GM12878 (cell line): ENCODE data around the gene RELT. TPM values are rescaled to one million over a fixed set of nuclear protein-coding genes. Genes with fewer than 3 reads are reported as not detected.

Experiments used
- ATF7 ChIP-seq: fragments of 450-650 bp; IDR thresholded peaks from 2 replicates; pipeline ENCODE4 v1.6.1; 2016; ENCODE audit warnings: low read depth, mild to moderate bottlenecking
- HCFC1 ChIP-seq: fragments of 150-350 bp; IDR thresholded peaks from 2 replicates; pipeline ENCODE4 v1.6.1; 2014; ENCODE audit warnings: low read length
- KAT2A ChIP-seq: conservative IDR thresholded peaks from 2 replicates; pipeline ENCODE4 v1.6.1; 2011; ENCODE audit warnings: low read depth, low read length; ENCODE audit not compliant: control insufficient read depth
- NR2F1 ChIP-seq: fragments of 450-650 bp; conservative IDR thresholded peaks from 2 replicates; pipeline ENCODE4 v1.6.1; 2017; ENCODE audit warnings: mild to moderate bottlenecking
- SPI1 ChIP-seq: IDR thresholded peaks from 2 replicates; pipeline ENCODE4 v1.6.1; 2011; ENCODE audit warnings: low read depth, mild to moderate bottlenecking, low read length, moderate library complexity, borderline replicate concordance; ENCODE audit not compliant: insufficient read depth
- TCF3 ChIP-seq: IDR thresholded peaks from 2 replicates; pipeline ENCODE4 v1.6.1; 2012; ENCODE audit warnings: low read depth, mild to moderate bottlenecking, low read length, borderline replicate concordance; ENCODE audit not compliant: insufficient read depth
- polyA plus RNA-seq, 11 experiments: library from polyadenylated mRNA; depleted of rRNA in 4 of 11; unstranded in 6 of 11; stranded (reverse) in 5 of 11; fragments of >200 nt; fragmentation: Nextera tagmentation in 4 of 11; fragmentation: Illumina TruSeq in 1 of 11; extraction: Ambion mirVana in 4 of 11; extraction: Trizol in 1 of 11; gene quantifications; 1 replicate in 1 of 11; 2 replicates in 10 of 11; pipeline versions ENCODE4 v1.2.1 to v1.2.3, GENCODE V29; 2011 to 2016; ENCODE audit warnings: inconsistent platforms in 2 of 11, missing spikeins in 2 of 11, low read depth in 1 of 11
- total RNA-seq, 4 experiments: library from RNA; depleted of rRNA in 3 of 4; stranded (reverse); fragments of >200 nt in 3 of 4; fragmentation: Illumina TruSeq in 1 of 4; extraction: Trizol in 1 of 4; gene quantifications; 2 replicates each; pipeline versions ENCODE4 v1.2.1 to v1.2.3, GENCODE V29; 2013 to 2021
- TF ChIP-seq, protein P1 (sequence below): fragments of 450-650 bp; formaldehyde crosslinking; IDR thresholded peaks from 2 replicates; pipeline ENCODE4 v1.4.0; 2020; ENCODE audit warnings: mild to moderate bottlenecking, moderate library complexity
- TF ChIP-seq, protein P2 (sequence below): fragments of 450-650 bp; IDR thresholded peaks from 2 replicates; pipeline ENCODE4 v1.6.1; 2018; ENCODE audit warnings: borderline replicate concordance, mild to moderate bottlenecking; ENCODE audit not compliant: partially characterized antibody
- TF ChIP-seq, protein P3 (sequence below): fragments of 450-650 bp; IDR thresholded peaks from 2 replicates; pipeline ENCODE4 v1.6.1; 2017; ENCODE audit warnings: mild to moderate bottlenecking, low read depth, inconsistent platforms; ENCODE audit not compliant: poor library complexity, severe bottlenecking
- TF ChIP-seq, protein P4 (sequence below): IDR thresholded peaks from 2 replicates; pipeline ENCODE4 v1.6.1; 2012; ENCODE audit warnings: improper control_type of control experiment, low read depth, low read length; ENCODE audit not compliant: insufficient replicate concordance

RELT gene
- total and polyA plus RNA-seq, 10 of the 15 experiments (the other 5 are each of a cell fraction or from before 2014, with no cell fraction given), result 1.2 to 28.5 (median 10.8) TPM

DNA sequence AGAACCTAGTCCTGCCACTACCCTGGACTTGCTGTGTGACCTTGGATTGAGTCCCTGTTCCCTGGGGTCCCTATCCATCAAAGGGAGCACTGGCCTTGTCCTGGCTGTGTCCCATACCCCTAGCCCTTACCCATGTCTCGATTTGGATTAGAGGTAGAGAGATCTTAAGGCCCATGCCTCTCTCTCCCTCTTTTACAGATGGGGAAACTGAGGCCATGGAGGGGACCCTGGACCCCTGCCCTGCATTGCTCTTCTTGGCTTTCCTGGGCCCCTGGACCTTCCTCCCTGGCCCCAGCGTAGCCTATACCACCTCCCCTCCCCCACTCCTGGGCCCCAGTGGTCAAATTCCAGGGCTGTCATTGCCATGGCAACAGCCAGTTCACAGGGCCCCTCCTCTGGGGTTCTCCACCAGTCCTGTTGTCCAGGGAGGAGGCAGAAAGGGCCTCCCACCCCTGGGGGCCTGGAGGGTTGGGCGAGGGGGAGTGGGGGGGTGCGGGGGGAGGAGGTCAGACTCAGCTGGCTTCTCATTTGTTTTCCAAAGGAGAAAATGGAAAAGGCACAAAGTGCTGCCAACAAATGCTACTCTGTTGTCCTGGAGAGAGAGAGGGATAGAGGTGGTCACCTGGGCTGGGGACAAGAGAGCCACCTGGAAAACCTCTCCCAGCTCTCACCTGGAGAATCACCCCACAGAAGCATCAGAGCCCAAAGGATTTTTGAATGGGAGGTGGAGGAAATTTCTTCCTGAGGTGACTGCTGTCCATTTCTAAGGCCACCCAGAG lies 44.9 kb upstream of the RELT start (continued):
- TF ChIP-seq, protein P1, sequence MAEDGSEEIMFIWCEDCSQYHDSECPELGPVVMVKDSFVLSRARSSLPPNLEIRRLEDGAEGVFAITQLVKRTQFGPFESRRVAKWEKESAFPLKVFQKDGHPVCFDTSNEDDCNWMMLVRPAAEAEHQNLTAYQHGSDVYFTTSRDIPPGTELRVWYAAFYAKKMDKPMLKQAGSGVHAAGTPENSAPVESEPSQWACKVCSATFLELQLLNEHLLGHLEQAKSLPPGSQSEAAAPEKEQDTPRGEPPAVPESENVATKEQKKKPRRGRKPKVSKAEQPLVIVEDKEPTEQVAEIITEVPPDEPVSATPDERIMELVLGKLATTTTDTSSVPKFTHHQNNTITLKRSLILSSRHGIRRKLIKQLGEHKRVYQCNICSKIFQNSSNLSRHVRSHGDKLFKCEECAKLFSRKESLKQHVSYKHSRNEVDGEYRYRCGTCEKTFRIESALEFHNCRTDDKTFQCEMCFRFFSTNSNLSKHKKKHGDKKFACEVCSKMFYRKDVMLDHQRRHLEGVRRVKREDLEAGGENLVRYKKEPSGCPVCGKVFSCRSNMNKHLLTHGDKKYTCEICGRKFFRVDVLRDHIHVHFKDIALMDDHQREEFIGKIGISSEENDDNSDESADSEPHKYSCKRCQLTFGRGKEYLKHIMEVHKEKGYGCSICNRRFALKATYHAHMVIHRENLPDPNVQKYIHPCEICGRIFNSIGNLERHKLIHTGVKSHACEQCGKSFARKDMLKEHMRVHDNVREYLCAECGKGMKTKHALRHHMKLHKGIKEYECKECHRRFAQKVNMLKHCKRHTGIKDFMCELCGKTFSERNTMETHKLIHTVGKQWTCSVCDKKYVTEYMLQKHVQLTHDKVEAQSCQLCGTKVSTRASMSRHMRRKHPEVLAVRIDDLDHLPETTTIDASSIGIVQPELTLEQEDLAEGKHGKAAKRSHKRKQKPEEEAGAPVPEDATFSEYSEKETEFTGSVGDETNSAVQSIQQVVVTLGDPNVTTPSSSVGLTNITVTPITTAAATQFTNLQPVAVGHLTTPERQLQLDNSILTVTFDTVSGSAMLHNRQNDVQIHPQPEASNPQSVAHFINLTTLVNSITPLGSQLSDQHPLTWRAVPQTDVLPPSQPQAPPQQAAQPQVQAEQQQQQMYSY, result no peak
- TF ChIP-seq KAT2A, result no peak
- TF ChIP-seq, protein P2, sequence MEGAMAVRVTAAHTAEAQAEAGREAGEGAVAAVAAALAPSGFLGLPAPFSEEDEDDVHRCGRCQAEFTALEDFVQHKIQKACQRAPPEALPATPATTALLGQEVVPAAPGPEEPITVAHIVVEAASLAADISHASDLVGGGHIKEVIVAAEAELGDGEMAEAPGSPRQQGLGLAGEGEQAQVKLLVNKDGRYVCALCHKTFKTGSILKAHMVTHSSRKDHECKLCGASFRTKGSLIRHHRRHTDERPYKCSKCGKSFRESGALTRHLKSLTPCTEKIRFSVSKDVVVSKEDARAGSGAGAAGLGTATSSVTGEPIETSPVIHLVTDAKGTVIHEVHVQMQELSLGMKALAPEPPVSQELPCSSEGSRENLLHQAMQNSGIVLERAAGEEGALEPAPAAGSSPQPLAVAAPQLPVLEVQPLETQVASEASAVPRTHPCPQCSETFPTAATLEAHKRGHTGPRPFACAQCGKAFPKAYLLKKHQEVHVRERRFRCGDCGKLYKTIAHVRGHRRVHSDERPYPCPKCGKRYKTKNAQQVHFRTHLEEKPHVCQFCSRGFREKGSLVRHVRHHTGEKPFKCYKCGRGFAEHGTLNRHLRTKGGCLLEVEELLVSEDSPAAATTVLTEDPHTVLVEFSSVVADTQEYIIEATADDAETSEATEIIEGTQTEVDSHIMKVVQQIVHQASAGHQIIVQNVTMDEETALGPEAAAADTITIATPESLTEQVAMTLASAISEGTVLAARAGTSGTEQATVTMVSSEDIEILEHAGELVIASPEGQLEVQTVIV, result no peak
- TF ChIP-seq TCF3, result no peak
- TF ChIP-seq, protein P3, sequence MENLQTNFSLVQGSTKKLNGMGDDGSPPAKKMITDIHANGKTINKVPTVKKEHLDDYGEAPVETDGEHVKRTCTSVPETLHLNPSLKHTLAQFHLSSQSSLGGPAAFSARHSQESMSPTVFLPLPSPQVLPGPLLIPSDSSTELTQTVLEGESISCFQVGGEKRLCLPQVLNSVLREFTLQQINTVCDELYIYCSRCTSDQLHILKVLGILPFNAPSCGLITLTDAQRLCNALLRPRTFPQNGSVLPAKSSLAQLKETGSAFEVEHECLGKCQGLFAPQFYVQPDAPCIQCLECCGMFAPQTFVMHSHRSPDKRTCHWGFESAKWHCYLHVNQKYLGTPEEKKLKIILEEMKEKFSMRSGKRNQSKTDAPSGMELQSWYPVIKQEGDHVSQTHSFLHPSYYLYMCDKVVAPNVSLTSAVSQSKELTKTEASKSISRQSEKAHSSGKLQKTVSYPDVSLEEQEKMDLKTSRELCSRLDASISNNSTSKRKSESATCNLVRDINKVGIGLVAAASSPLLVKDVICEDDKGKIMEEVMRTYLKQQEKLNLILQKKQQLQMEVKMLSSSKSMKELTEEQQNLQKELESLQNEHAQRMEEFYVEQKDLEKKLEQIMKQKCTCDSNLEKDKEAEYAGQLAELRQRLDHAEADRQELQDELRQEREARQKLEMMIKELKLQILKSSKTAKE, result no peak
- TF ChIP-seq NR2F1, result no peak
- no peak for TF ChIP-seq ATF7
- no peak for TF ChIP-seq SPI1
- TF ChIP-seq, protein P4, sequence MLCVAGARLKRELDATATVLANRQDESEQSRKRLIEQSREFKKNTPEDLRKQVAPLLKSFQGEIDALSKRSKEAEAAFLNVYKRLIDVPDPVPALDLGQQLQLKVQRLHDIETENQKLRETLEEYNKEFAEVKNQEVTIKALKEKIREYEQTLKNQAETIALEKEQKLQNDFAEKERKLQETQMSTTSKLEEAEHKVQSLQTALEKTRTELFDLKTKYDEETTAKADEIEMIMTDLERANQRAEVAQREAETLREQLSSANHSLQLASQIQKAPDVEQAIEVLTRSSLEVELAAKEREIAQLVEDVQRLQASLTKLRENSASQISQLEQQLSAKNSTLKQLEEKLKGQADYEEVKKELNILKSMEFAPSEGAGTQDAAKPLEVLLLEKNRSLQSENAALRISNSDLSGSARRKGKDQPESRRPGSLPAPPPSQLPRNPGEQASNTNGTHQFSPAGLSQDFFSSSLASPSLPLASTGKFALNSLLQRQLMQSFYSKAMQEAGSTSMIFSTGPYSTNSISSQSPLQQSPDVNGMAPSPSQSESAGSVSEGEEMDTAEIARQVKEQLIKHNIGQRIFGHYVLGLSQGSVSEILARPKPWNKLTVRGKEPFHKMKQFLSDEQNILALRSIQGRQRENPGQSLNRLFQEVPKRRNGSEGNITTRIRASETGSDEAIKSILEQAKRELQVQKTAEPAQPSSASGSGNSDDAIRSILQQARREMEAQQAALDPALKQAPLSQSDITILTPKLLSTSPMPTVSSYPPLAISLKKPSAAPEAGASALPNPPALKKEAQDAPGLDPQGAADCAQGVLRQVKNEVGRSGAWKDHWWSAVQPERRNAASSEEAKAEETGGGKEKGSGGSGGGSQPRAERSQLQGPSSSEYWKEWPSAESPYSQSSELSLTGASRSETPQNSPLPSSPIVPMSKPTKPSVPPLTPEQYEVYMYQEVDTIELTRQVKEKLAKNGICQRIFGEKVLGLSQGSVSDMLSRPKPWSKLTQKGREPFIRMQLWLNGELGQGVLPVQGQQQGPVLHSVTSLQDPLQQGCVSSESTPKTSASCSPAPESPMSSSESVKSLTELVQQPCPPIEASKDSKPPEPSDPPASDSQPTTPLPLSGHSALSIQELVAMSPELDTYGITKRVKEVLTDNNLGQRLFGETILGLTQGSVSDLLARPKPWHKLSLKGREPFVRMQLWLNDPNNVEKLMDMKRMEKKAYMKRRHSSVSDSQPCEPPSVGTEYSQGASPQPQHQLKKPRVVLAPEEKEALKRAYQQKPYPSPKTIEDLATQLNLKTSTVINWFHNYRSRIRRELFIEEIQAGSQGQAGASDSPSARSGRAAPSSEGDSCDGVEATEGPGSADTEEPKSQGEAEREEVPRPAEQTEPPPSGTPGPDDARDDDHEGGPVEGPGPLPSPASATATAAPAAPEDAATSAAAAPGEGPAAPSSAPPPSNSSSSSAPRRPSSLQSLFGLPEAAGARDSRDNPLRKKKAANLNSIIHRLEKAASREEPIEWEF, result no peak
- no peak for TF ChIP-seq HCFC1
- TF ChIP-seq, all 136 proteins: peak for 0
